Memory B cell (primary cell): Measurements from ENCODE around the gene TMEM239.

Experiments
- ATAC-seq: fragments of 150-1000 bp; cut with Tn5 transposase; 2 replicates; pipeline ENCODE4 v1.10.0; 2021; ENCODE audit warnings: low read depth, mild to moderate bottlenecking, moderate library complexity
- DNase-seq, 2 donors: peaks; one replicate each; pipeline ENCODE4 v3.0.0; 2022; ENCODE audit warnings: low spot score in 2 of 2
- H3K27ac Mint-ChIP-seq: one replicate; pipeline ENCODE4 v1.8.0; 2022; ENCODE audit warnings: mild to moderate bottlenecking, moderate library complexity, mixed read lengths
- H3K27me3 Mint-ChIP-seq: one replicate; pipeline ENCODE4 v1.8.0; 2022; ENCODE audit warnings: mixed read lengths
- H3K36me3 Mint-ChIP-seq: one replicate; pipeline ENCODE4 v1.8.0; 2022; ENCODE audit warnings: mild to moderate bottlenecking, mixed read lengths
- H3K4me1 Mint-ChIP-seq: one replicate; pipeline ENCODE4 v1.8.0; 2022; ENCODE audit warnings: mixed read lengths
- H3K4me3 Mint-ChIP-seq: one replicate; pipeline ENCODE4 v1.8.0; 2022; ENCODE audit warnings: mild to moderate bottlenecking, moderate library complexity, mixed read lengths
- H3K9me3 Mint-ChIP-seq: one replicate; pipeline ENCODE4 v1.8.0; 2022; ENCODE audit warnings: mixed read lengths

TMEM239 gene

DNA sequence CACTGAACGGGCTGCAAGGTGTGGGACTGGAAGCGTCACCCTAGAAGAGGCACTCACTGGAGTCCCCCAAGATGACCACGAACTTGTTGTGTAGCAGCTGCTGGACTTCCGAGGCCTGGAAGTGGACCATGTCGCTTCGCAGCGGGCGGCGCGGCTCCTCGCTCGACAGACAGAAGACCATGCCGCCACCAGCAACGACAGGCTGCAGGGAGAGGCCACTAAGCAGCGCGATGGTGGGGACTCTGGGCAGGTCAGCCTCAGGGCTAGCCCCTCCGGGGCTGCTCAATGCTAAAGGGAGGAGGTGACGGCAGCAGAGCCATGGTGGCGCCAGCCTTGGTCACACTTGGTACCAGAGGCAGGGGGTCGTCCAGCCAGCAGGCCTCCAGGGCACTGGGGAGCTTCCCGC is 23.6 kb downstream of the TMEM239 start:
- peaks cover 6% of the 10 kb centered on the region for H3K36me3 Mint-ChIP-seq
- H3K9me3 Mint-ChIP-seq: no peaks in the 10 kb centered on the region
- ATAC-seq (no peak), DNase-seq (no peak)
- no peaks in the 10 kb centered on the region for H3K27me3 Mint-ChIP-seq
- peaks cover 21% of the 10 kb centered on the region for H3K4me1 Mint-ChIP-seq
- H3K4me3 Mint-ChIP-seq: peak overlapping the region; percentile 82
- peak overlapping the region; percentile 89 for H3K27ac Mint-ChIP-seq

DNA sequence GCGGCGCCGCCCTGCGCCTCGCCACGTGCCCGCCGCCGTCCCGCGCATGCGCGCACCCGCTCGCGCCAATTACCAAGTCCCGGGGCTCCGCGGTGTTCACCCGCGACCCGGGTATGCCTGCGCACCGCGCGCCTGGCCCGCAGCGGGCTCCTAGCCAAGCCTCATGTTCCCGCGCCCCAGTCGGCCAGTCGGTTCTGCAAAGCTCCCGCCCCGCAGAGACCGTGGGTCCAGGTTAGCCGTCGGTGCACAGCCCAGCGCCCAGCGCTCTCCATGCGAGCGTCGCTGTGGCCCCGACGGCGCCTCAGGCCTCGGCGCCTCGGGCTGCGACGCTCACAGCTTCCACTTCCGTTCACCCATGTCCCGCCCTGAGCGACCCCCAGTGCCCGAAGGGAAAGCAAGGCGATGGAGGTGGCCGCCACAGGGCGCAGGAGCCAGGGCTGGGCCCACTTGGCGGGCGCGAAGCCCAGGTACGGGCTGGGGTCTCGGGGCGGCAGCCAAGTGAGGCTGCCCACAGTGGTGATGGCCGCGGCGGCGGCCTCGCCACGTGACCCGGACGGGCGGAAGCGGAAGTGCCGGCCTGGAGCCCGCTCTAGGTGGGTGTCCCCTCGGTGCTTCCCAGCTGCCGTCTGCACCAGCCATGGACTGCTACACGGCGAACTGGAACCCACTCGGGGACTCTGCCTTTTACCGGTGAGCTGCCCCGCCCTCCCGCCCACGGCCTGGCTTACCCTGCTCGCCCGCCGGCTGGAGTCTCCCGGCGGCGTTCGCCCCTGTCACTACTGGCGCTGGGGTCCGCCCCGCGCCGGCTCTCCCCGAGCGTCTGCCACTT is 24.2 kb downstream of the TMEM239 start, which contains the start of the genes PCED1A and VPS16:
PCED1A (minus strand) TSS at position 518 of the 829 bp plus-strand sequence. CDS start 743 bp downstream, outside the sequence.
VPS16 (plus strand) TSS at position 608 of the 829 bp plus-strand sequence; CDS start at position 638, 30 bp downstream.
- ATAC-seq (peak; percentile 97), DNase-seq (peak; percentile 88 to 97)
- Mint-ChIP-seq H3K9me3 (no peaks in the 10 kb centered on the region), H3K36me3 (peaks cover 7% of the 10 kb centered on the region), H3K4me3 (peak within 1 kb of the TSS; percentile 89), H3K27ac (peak within 1 kb of the TSS; percentile 89), H3K27me3 (no peaks in the 10 kb centered on the region), H3K4me1 (peaks cover 24% of the 10 kb centered on the region)

DNA sequence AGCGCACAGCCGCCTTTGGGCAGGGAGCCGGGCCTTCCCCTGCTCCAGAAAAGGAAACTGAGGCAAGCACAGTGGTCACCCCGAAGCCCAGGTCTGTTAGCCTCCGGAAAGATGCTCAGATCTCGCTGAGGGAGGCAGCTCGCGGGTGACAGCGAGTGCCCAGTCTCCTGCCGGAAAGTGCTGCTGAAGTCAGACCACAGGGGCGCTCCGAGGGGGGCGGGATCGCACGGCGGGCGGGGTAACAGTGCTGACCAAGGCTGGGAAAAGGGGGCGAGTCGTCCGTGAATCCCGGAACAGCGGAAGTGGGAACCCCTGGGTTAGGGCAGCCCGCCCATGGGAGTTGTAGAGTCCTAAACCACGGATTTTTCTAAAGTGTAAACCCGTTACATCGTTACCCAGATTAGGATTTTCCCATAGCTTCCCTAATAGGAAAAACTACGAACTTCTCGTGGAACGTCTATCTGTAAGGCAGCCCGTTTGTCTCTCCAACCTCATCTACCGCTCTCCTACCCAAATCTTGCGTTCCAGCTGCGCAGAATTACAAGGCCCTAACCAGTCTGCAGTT is 24.9 kb downstream of the TMEM239 start:
- H3K9me3 Mint-ChIP-seq: no peaks in the 10 kb centered on the region
- H3K4me1 Mint-ChIP-seq: peaks cover 24% of the 10 kb centered on the region
- peak; percentile 10 for ATAC-seq
- no peak for DNase-seq
- peak overlapping the region; percentile 75 for H3K27ac Mint-ChIP-seq
- H3K27me3 Mint-ChIP-seq: no peaks in the 10 kb centered on the region
- H3K36me3 Mint-ChIP-seq: peaks cover 7% of the 10 kb centered on the region
- H3K4me3 Mint-ChIP-seq: peak overlapping the region; percentile 89

DNA sequence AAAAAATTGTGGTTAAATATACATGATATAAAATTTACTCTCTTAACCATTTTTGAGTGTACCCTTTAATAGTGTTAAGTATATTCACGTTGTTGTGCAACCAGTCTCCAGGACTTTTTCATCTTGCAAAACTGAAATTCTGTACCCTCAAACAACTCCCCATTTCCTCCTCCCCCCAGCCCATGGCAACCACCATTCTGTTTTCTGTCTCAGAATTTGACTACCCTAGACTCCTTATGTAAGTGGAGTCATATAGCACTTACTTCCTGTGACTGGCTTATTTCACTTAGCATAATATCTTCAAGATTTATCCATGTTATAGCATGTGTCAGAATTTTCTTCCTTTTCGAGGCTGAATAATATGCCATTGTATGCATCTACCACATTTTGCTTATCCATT is 29.4 kb downstream of the TMEM239 start:
- no peak for ATAC-seq
- Mint-ChIP-seq H3K36me3 (peaks cover 11% of the 10 kb centered on the region), H3K9me3 (no peaks in the 10 kb centered on the region), H3K4me3 (no peak overlapping the region), H3K4me1 (peaks cover 15% of the 10 kb centered on the region), H3K27me3 (no peaks in the 10 kb centered on the region), H3K27ac (no peak overlapping the region)
- no peak for DNase-seq

DNA sequence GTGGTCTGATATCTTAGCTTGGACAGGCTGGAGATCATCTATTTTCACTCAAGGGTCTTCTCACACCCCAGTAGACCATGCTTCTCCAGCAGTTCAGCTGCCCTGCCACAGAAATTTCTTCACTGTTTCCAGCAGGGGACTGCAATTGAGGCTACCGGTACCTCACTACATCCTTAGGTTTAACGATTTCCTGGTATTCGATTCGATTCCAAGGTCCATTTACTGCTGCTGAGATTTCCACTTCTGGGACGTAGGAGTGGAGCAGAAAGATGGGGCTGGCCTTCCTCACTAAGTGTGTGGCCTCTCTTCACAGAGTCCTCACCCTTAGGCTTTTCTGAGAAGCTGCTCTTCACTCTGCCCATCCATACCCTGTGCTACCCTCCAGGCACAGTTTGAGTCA is 30.5 kb downstream of the TMEM239 start:
- no peak overlapping the region for H3K27ac Mint-ChIP-seq
- no peaks in the 10 kb centered on the region for H3K9me3 Mint-ChIP-seq
- no peak for ATAC-seq
- DNase-seq: no peak
- peaks cover 12% of the 10 kb centered on the region for H3K36me3 Mint-ChIP-seq
- peaks cover 15% of the 10 kb centered on the region for H3K4me1 Mint-ChIP-seq
- H3K27me3 Mint-ChIP-seq: no peaks in the 10 kb centered on the region
- H3K4me3 Mint-ChIP-seq: no peak overlapping the region

DNA sequence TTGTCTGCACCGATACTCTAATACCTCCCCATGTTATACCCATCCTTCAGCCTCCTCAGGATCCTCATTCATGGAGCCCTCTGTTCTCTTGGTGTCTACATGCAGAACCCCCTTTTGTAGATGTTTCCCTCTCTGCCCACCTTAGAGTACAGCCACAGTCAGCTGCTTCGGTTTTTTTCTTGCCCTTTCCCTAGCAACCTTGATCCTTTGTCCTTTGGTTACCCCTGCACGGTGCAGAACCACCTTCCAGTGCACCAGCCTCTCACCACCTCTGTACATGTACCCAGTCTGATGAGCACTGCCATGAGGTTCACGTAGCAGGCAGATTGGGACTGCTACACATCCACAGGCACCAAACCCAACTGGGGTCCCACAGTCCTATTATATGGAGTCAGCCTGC is 31.6 kb downstream of the TMEM239 start:
- Mint-ChIP-seq H3K4me1 (peaks cover 21% of the 10 kb centered on the region), H3K27ac (no peak overlapping the region), H3K4me3 (no peak overlapping the region), H3K27me3 (no peaks in the 10 kb centered on the region), H3K36me3 (peaks cover 12% of the 10 kb centered on the region), H3K9me3 (no peaks in the 10 kb centered on the region)
- no peak for DNase-seq
- no peak for ATAC-seq

DNA sequence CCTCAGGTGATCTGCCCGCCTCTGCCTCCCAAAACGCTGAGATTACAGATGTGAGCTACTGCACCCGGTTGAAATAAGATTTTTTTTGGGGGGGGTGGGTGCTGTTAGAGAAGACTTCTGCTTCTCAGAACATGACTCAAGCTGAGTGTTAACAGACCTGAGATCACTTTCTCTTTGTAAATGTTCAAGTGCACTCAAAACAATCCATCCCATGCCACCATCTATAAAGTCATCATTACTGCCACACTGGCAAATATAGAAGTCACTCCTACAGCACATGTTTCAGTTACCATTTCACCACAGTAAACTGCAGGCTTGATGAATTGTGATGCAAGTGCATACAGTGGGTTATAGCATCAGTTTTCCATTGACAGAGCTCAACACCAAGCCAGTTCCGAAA is 33.4 kb downstream of the TMEM239 start:
- ATAC-seq (no peak), DNase-seq (no peak)
- Mint-ChIP-seq H3K9me3 (no peaks in the 10 kb centered on the region), H3K27me3 (no peaks in the 10 kb centered on the region), H3K36me3 (peaks cover 10% of the 10 kb centered on the region), H3K4me1 (peaks cover 19% of the 10 kb centered on the region), H3K4me3 (no peak overlapping the region), H3K27ac (no peak overlapping the region)

DNA sequence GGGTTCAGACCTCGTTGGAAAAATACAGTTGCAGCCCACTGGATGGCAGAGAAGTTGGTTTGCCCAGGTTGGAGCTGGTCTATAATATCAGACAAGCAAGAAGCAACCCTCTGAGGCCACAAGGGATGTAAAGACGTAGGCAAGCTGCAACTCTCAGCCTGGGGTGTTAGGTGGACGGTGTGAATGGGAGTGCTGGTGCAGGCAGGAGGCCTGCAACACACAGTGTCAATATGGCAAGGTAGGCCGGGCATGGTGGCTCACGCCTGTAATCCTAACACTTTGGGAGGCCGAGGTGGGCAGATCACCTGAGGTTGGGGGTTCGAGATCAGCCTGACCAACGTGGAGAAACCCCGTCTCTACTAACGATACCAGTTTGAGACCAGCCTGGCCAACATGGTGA is 34.9 kb downstream of the TMEM239 start:
- no peak overlapping the region for H3K4me3 Mint-ChIP-seq
- H3K36me3 Mint-ChIP-seq: peaks cover 7% of the 10 kb centered on the region
- DNase-seq (no peak), ATAC-seq (no peak)
- H3K9me3 Mint-ChIP-seq: no peaks in the 10 kb centered on the region
- H3K4me1 Mint-ChIP-seq: peaks cover 14% of the 10 kb centered on the region
- no peak overlapping the region for H3K27ac Mint-ChIP-seq
- H3K27me3 Mint-ChIP-seq: no peaks in the 10 kb centered on the region

DNA sequence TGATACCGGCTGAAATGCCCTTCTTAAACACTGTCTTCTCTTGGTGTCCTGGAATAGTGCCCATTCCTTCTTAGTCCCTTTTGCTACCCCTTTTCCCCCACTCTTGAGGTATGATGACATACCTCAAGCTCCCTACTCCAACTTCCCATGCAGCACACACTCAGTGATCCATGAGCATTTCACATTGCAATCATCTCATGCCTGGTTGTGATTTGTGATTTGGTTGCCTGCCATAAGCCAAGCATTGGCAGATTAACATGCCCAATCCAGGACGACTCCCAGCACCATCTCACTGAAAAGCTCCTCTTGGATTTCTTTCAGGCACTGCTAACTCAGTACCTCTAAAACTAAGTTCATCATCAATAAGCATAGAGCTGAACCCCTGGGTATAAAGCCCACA is 42.4 kb downstream of the TMEM239 start:
- Mint-ChIP-seq H3K36me3 (peaks cover 11% of the 10 kb centered on the region), H3K9me3 (no peaks in the 10 kb centered on the region), H3K27me3 (no peaks in the 10 kb centered on the region), H3K4me3 (no peak overlapping the region), H3K27ac (no peak overlapping the region), H3K4me1 (peaks cover 4% of the 10 kb centered on the region)
- no peak for ATAC-seq
- no peak for DNase-seq

DNA sequence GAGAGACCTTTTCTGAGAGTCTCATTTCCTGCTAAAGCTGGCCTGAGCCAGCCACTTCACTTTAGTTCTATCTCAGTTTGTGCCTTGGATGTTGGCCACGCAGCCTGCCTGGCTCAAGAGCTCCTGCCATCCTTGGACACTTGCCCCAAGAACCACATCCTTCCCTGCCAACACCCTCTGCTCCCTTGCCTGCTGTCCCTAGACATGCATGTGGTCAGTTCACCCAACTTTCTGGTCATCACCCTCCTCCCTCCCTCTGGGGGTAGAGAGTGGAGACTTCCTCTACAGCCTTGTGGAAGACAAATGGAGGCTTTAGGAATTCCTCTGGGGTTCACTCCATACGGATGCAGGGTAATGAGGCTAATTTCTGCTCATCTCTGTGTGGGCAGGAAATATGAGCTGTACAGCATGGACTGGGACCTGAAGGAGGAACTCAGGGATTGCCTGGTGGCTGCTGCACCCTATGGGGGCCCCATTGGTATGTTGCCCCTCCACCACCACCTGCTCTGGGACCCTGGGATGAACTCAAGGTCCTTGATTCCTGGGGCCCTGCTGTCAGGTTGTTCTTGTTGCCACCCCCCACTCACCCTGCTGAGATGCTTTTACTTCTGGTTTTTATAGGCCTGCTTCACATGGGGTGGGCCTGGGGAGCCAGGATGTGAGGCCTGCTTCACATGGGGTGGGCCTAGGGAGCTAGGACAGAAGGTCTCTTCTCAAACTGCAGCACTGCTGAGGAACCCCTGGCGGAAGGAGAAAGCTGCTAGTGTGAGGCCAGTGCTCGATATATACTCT is 43.4 kb downstream of the TMEM239 start:
- Mint-ChIP-seq H3K27ac (no peak overlapping the region), H3K36me3 (peaks cover 13% of the 10 kb centered on the region), H3K9me3 (no peaks in the 10 kb centered on the region), H3K4me3 (no peak overlapping the region), H3K27me3 (no peaks in the 10 kb centered on the region), H3K4me1 (peaks cover 4% of the 10 kb centered on the region)
- DNase-seq (no peak), ATAC-seq (no peak)

DNA sequence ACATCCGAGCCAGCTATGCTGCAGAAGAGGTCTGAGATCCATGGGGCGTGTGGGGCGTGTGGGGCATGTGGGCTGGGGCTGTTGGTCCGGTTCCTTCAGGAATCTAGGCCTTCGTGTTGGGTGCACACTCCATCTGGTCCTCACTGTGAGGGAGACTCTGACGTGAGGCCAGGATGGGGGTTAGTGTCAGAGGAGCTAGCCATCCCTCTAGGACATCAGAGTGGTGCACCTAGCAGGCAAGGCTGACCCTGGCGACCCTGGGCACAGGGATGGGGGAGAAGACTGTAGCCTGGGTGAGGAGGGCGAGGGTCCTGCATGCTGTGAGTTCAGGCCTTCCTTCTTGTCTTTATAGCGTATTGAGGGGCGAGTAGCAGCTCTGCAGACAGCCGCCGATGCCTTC is 48.5 kb downstream of the TMEM239 start:
- ATAC-seq (no peak), DNase-seq (no peak)
- H3K4me3 Mint-ChIP-seq: no peak overlapping the region
- no peak overlapping the region for H3K27ac Mint-ChIP-seq
- H3K36me3 Mint-ChIP-seq: peaks cover 15% of the 10 kb centered on the region
- H3K9me3 Mint-ChIP-seq: no peaks in the 10 kb centered on the region
- no peaks in the 10 kb centered on the region for H3K27me3 Mint-ChIP-seq
- H3K4me1 Mint-ChIP-seq: peaks cover 5% of the 10 kb centered on the region

DNA sequence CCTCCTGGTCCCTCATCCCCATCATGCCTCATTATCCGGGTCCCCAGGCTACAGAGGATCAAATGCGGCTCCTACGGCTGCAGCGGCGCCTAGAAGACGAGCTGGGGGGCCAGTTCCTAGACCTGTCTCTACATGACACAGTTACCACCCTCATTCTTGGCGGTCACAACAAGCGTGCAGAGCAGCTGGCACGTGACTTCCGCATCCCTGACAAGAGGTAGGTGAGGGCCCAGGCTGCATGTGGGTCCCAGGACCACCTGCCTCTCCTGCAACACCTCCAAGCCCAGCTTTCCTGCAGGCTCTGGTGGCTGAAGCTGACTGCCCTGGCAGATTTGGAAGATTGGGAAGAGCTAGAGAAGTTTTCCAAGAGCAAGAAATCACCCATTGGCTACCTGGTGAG is 48.9 kb downstream of the TMEM239 start:
- Mint-ChIP-seq H3K9me3 (no peaks in the 10 kb centered on the region), H3K4me1 (peaks cover 5% of the 10 kb centered on the region), H3K27me3 (no peaks in the 10 kb centered on the region), H3K4me3 (no peak overlapping the region), H3K27ac (no peak overlapping the region), H3K36me3 (peaks cover 15% of the 10 kb centered on the region)
- DNase-seq (no peak), ATAC-seq (no peak)

DNA sequence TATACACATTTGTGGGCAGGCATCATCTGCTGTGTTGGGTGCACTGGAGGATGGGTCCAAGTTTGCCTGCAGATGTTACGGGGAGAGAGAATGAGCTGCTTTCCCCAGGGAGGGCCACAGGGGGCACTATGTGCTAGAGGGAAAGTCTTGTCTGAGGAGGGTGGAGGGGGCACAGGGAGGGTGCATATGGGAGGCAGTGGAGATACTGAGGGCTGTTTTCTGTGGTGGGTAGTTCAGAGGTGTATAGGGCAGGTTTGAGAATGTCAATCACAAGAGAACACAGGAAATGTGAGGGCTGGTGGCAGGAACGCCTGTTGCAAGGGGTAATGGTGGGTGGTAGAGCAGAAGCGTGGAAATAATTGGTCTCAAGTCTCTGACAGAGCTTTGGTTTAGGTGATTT is 49.5 kb downstream of the TMEM239 start:
- Mint-ChIP-seq H3K27me3 (no peaks in the 10 kb centered on the region), H3K36me3 (peaks cover 14% of the 10 kb centered on the region), H3K9me3 (no peaks in the 10 kb centered on the region), H3K27ac (no peak overlapping the region), H3K4me1 (peaks cover 5% of the 10 kb centered on the region), H3K4me3 (no peak overlapping the region)
- ATAC-seq (no peak), DNase-seq (no peak)

DNA sequence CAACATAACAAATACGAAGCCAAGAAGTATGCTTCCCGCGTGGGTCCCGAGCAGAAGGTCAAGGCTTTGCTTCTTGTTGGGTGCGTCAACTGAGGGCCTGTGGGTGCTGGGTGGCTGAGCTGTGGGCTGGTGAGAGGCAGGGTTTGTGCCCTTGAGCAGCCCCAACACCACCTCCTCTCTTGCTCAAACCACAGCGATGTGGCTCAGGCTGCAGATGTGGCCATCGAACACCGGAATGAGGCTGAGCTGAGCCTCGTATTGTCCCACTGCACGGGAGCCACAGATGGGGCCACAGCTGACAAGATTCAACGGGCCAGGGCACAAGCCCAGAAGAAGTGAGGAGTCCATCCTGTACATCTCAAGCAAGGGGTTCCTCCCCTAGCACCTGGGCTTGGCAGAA is 50.1 kb downstream of the TMEM239 start:
- Mint-ChIP-seq H3K27ac (no peak overlapping the region), H3K9me3 (no peaks in the 10 kb centered on the region)

More for the DNA sequence above, 50.1 kb downstream of the TMEM239 start:
- no peak for ATAC-seq
- Mint-ChIP-seq H3K36me3 (peaks cover 11% of the 10 kb centered on the region), H3K27me3 (no peaks in the 10 kb centered on the region), H3K4me3 (no peak overlapping the region), H3K4me1 (peaks cover 7% of the 10 kb centered on the region)
- DNase-seq: no peak
